HUES6 (cell line): ENCODE measurements around the gene RNF2.
"Not testable (repeated sequence)": the region's sequence is repeated elsewhere in the genome, so short reads cannot be mapped to it uniquely, and the experiment has no call there.

Experiments used
- H3K27ac ChIP-seq: 2 replicates; pipeline ENCODE4 v1.7.0; 2013; ENCODE audit warnings: low read depth, mild to moderate bottlenecking, low read length, inconsistent platforms
- H3K27me3 ChIP-seq: 2 replicates; pipeline ENCODE4 v1.6.1; 2013; ENCODE audit warnings: low read length; ENCODE audit not compliant: control insufficient read depth, insufficient read depth
- H3K36me3 ChIP-seq: 2 replicates; pipeline ENCODE4 v1.6.1; 2013; ENCODE audit warnings: low read length; ENCODE audit not compliant: control insufficient read depth, insufficient read depth
- H3K4me1 ChIP-seq: 2 replicates; pipeline ENCODE4 v1.6.1; 2013; ENCODE audit warnings: low read length; ENCODE audit not compliant: control insufficient read depth, insufficient read depth
- H3K4me3 ChIP-seq: 2 replicates; pipeline ENCODE4 v1.5.1; 2013; ENCODE audit warnings: low read depth, low read length
- H3K9ac ChIP-seq: one replicate; pipeline ENCODE4 v1.6.1; 2013; ENCODE audit warnings: mild to moderate bottlenecking, low read length
- H3K9me3 ChIP-seq: 2 replicates; pipeline ENCODE4 v1.6.1; 2013; ENCODE audit warnings: low read depth, low read length; ENCODE audit not compliant: control insufficient read depth, insufficient read depth

RNF2 gene

GRCh38 chr1:185044981-185045813 is at the start of gene RNF2:
RNF2 (plus strand) TSS chr1:185045558; CDS start chr1:185087554, 41,996 bp downstream.
- Histone ChIP-seq H3K4me3 (peak within 1 kb of the TSS; percentile 80), H3K9me3 (no peaks in the 10 kb centered on the region; the same call in 1 of the 2 replicates), H3K4me1 (peaks cover 22% of the 10 kb centered on the region), H3K27ac (peak within 1 kb of the TSS; percentile 82), H3K9ac (peak within 1 kb of the TSS; percentile 84), H3K36me3 (no peaks in the 10 kb centered on the region), H3K27me3 (peaks cover 11% of the 10 kb centered on the region)

DNA sequence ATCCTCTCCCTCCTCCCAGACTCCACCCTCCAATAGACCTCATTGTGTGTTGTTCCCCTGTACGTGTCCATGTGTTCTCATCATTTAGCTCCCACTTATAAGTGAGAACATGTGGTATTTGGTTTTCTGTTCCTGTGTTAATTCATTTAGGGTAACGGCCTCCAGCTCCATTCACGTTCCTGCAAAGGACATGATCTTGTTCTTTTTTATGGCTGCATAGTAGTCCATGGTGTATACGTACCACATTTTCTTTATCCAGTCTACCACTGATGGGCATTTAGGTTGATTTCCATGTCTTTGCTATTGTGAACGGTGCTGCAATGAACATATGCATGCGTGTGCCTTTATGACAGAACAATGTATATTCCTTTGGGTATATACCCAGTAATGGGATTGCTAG is 45.4 kb upstream of the RNF2 start:
- H3K4me1 ChIP-seq, H3K27ac ChIP-seq, H3K9ac ChIP-seq, H3K4me3 ChIP-seq, H3K27me3 ChIP-seq, H3K36me3 ChIP-seq, H3K9me3 ChIP-seq: not testable (repeated sequence)

GRCh38 chr1:185001312-185001880 is 44.0 kb upstream of the RNF2 start:
- H3K4me1 ChIP-seq, H3K9me3 ChIP-seq, H3K9ac ChIP-seq, H3K27me3 ChIP-seq, H3K27ac ChIP-seq, H3K36me3 ChIP-seq: not testable (repeated sequence)
- H3K4me3 ChIP-seq = peak overlapping the region; percentile 38; the same call in 1 of the 2 replicates

DNA sequence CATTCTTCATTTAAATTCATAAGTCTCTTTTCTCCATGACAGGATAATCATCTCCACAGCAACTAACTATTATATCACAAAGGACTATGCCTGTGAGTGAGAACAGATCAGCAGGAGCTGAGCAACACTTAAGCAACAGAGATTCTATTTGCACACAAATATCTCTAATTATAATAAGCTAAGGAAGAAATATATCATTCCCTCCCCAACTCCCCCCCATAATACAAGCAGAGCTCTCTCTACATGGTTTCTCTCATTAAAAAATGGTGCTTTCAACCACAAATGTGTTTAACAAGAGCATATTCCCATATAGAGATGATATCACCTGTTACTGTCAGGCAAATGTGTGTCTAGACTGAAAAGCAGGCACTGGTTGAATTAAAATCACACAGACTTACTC is 36.5 kb upstream of the RNF2 start:
- Histone ChIP-seq H3K27ac (no peak overlapping the region), H3K27me3 (no peaks in the 10 kb centered on the region), H3K4me3 (no peak overlapping the region), H3K4me1 (no peaks in the 10 kb centered on the region), H3K9me3 (no peaks in the 10 kb centered on the region), H3K36me3 (no peaks in the 10 kb centered on the region), H3K9ac (no peak overlapping the region)

DNA sequence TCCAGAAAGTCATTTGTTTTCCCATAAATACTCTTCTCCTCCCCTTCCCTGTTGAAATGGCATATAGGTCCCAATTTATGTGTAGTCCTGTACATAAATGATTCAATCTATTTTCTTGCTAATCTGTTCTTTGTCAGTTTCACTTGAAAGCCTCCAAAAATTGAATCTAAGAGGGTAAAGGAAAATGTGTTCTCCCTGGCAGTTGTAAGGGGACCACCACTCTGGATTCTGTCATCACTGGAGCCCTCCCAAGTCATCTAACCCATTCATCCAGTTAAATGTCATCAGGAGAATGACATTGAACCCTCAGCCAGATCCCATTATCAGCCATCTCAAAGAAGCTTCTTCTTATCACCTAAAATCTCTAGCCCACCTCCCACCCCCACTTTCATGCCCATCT is 35.0 kb upstream of the RNF2 start:
- H3K27ac ChIP-seq = no peak overlapping the region
- H3K9me3 ChIP-seq = no peaks in the 10 kb centered on the region
- no peaks in the 10 kb centered on the region for H3K4me1 ChIP-seq
- no peaks in the 10 kb centered on the region for H3K27me3 ChIP-seq
- H3K4me3 ChIP-seq = no peak overlapping the region
- no peaks in the 10 kb centered on the region for H3K36me3 ChIP-seq
- H3K9ac ChIP-seq = no peak overlapping the region

- Histone ChIP-seq H3K9me3 (no peaks in the 10 kb centered on the region), H3K27ac (no peak overlapping the region), H3K4me1 (no peaks in the 10 kb centered on the region), H3K27me3 (no peaks in the 10 kb centered on the region), H3K9ac (no peak overlapping the region), H3K4me3 (no peak overlapping the region), H3K36me3 (no peaks in the 10 kb centered on the region)
Observed at GRCh38 chr1:185014941-185015340, 30.4 kb upstream of the RNF2 start.

DNA sequence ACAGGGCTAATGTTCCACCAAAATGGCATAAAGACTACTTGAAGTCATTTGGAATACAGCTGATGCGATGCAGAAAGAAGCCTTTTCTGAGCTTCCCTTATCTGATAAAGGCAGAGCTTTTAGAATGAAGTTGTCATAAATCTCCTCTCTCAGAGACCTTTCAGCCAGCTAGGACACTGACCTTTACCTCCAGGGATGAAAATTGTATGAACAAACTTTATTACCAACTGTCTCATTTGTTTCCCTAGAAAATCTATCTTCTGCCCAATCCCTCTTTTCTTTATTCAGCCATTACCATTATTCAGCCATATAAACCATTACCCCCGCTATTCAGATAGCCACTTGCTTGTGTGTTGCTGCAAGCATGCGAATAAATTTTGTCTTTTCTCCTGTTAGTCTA is 29.7 kb upstream of the RNF2 start:
- Histone ChIP-seq H3K4me3 (no peak overlapping the region), H3K9ac (no peak overlapping the region), H3K27me3 (no peaks in the 10 kb centered on the region), H3K27ac (no peak overlapping the region), H3K36me3 (no peaks in the 10 kb centered on the region), H3K9me3 (no peaks in the 10 kb centered on the region), H3K4me1 (no peaks in the 10 kb centered on the region)

DNA sequence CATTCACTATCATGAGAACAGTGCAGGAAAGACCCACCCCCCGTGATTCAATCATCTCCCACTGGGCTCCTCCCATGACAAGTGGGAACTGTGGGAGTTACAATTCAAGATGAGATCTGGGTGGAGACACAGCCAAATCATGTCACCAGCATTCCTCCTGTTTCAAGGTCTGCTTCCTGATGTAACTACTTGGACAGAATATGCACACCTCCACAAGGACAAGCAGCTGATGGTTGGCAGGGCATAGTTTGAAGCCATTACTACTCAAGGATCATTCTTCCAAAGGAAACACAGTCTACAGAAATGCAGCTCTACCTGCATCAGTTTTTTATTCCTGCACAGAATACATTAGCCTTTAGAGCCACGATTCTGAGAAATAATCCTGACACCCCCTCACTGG is 28.5 kb upstream of the RNF2 start:
- Histone ChIP-seq H3K9ac (no peak overlapping the region), H3K27me3 (no peaks in the 10 kb centered on the region), H3K4me3 (no peak overlapping the region), H3K27ac (no peak overlapping the region), H3K9me3 (no peaks in the 10 kb centered on the region), H3K4me1 (no peaks in the 10 kb centered on the region), H3K36me3 (no peaks in the 10 kb centered on the region)

DNA sequence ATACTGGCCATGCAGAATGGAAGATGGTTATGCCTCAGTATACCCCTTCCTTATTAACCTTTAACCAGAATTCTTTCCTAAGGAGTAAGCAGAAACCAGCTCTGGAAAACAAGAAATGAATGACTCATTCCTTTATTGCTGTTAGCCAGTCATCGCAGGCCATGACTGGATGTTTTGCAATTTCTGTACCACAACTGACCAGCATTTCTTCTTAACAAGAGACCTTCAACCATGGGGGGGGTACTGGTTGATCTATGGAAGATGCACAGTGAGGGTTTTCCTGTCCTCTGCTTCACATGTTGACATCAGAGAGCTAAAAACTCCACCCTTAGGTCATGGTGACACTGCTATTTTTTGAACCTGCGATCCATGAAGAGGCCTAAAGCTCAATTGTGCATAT is 28.0 kb upstream of the RNF2 start:
- no peak overlapping the region for H3K4me3 ChIP-seq
- no peaks in the 10 kb centered on the region for H3K27me3 ChIP-seq
- H3K36me3 ChIP-seq = no peaks in the 10 kb centered on the region
- H3K27ac ChIP-seq = no peak overlapping the region
- no peak overlapping the region for H3K9ac ChIP-seq
- no peaks in the 10 kb centered on the region for H3K4me1 ChIP-seq
- no peaks in the 10 kb centered on the region for H3K9me3 ChIP-seq

DNA sequence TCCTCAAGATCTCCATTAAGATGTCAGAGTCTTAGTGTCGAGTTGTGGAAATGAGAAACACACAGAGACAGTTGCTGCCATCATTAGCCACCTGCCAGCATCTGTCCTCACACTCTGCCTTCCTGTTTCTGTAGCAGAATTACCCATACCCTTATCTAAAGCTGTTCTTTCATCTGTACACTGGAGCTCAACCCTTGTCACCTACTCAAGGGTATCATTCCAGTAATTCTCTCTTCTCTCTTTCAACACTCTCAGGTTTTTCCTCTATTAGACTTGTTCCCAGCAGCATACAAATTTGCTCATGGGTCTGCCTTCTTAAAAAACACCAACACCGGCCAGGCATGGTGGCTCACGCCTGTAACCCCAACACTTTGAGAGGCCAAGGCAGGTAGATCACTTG is 27.4 kb upstream of the RNF2 start:
- no peak overlapping the region for H3K27ac ChIP-seq
- H3K27me3 ChIP-seq = no peaks in the 10 kb centered on the region
- H3K4me1 ChIP-seq = no peaks in the 10 kb centered on the region
- H3K4me3 ChIP-seq = no peak overlapping the region
- H3K36me3 ChIP-seq = no peaks in the 10 kb centered on the region
- H3K9me3 ChIP-seq = no peaks in the 10 kb centered on the region
- no peak overlapping the region for H3K9ac ChIP-seq

DNA sequence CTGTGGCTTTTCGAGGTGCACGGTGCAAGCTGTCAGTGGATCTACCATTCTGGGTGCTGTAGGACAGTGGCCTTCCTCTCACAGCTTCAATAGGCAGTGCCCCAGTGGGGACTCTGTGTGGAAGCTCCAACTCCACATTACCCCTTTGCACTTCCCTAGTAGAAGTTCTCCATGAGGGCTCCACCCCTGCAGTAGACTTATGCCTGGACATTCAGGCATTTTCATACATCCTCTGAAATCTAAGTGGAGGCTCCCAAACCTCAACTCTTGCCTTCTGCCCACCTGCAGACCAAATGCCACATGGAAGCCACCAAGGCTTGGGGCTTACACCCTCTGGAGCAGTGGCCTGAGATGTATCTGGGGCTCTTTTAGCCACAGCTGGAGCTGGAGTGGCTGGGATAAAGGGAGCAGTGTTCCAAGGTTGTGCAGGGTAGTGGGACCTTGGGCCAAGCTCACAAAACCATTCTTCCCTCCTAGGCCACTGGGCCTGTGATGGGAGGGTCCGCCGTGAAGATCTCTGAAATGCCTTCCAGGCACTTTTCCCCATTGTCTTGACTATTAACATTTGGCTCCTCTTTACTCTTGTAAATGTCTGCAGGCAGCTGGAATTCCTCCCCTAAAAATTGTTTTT is 18.0 kb upstream of the RNF2 start:
- Histone ChIP-seq H3K9ac (no peak overlapping the region), H3K4me1 (no peaks in the 10 kb centered on the region), H3K9me3 (peaks cover 22% of the 10 kb centered on the region), H3K36me3 (no peaks in the 10 kb centered on the region), H3K27me3 (no peaks in the 10 kb centered on the region), H3K27ac (no peak overlapping the region), H3K4me3 (no peak overlapping the region)
